Caco-2 (cell line): Measurements from ENCODE around the gene MDN1. TPM values are rescaled to one million over a fixed set of nuclear protein-coding genes. Genes with fewer than 3 reads are reported as not detected.

Experiments used
- BruUV-seq: library from RNA; stranded (reverse); fragments of 400-500 nt; replicated peaks from 2 replicates; lab custom pipeline; 2021; lab: Mats Ljungman, UMichigan
- CTCF ChIA-PET: fragments of 300-600 bp; sonication (Branson Sonifier 250); formaldehyde crosslinking; loops from one replicate; lab custom pipeline; 2022; ENCODE audit warnings: antibody characterized with exemption; lab: Charles Lee
- POLR2A ChIA-PET: fragments of 300-600 bp; sonication (Branson Sonifier 250); formaldehyde crosslinking; loops from one replicate; lab custom pipeline; 2022; ENCODE audit warnings: antibody characterized with exemption; lab: Charles Lee
- DNase-seq, 2 experiments: peaks; one replicate each; pipeline versions ENCODE4 v3.0.0 to v3.0.0-alpha.2; 2020 to 2022
- H3K27me3 ChIP-seq: replicated peaks from 2 replicates; pipeline ENCODE4 v1.6.0; 2011; ENCODE audit warnings: low read length; ENCODE audit not compliant: control insufficient read depth, insufficient read depth
- H3K36me3 ChIP-seq: 2 replicates; pipeline ENCODE4 v1.5.1; 2011; ENCODE audit warnings: low read length; ENCODE audit not compliant: control insufficient read depth, insufficient read depth
- H3K4me1 ChIP-seq: fragments of 250-450 bp; sonication (Bioruptor Pico); 2 replicates; pipeline ENCODE4 v1.5.1; 2020; ENCODE audit warnings: mild to moderate bottlenecking
- H3K4me3 ChIP-seq: 2 replicates; pipeline ENCODE4 v1.5.1; 2011; ENCODE audit warnings: low read depth, mild to moderate bottlenecking, control low read depth, low read length
- H3K9me3 ChIP-seq: fragments of 250-450 bp; sonication (Bioruptor Pico); 2 replicates; pipeline ENCODE4 v1.5.1; 2020; ENCODE audit warnings: mild to moderate bottlenecking, moderate library complexity
- H3K27ac Mint-ChIP-seq: one replicate; pipeline ENCODE4 v1.8.0; 2022; ENCODE audit warnings: mixed read lengths; ENCODE audit not compliant: unreplicated experiment
- H3K27me3 Mint-ChIP-seq: one replicate; pipeline ENCODE4 v1.8.0; 2022; ENCODE audit warnings: mixed read lengths; ENCODE audit not compliant: insufficient read depth, unreplicated experiment
- H3K36me3 Mint-ChIP-seq: one replicate; pipeline ENCODE4 v1.8.0; 2022; ENCODE audit warnings: mild to moderate bottlenecking, mixed read lengths; ENCODE audit not compliant: insufficient read depth, unreplicated experiment
- H3K4me1 Mint-ChIP-seq: one replicate; pipeline ENCODE4 v1.8.0; 2022; ENCODE audit warnings: low read depth, mixed read lengths; ENCODE audit not compliant: unreplicated experiment
- H3K4me3 Mint-ChIP-seq: one replicate; pipeline ENCODE4 v1.8.0; 2022; ENCODE audit warnings: mild to moderate bottlenecking, moderate library complexity, mixed read lengths; ENCODE audit not compliant: unreplicated experiment
- H3K9me3 Mint-ChIP-seq: one replicate; pipeline ENCODE4 v1.8.0; 2022; ENCODE audit warnings: mixed read lengths; ENCODE audit not compliant: unreplicated experiment
- intact Hi-C: fragments of 100-400 bp; cut with micrococcal nuclease; formaldehyde crosslinking; loops from one replicate; pipeline ENCODE4 v1.10.0; 2022; ENCODE audit not compliant: unreplicated experiment
- total RNA-seq: library from RNA; stranded (reverse); gene quantifications from 2 replicates; pipeline ENCODE4 v1.2.3, GENCODE V29; 2022
- TF ChIP-seq, protein P1 (sequence below), 2 experiments: fragments of 200-600 bp in 1 of 2; IDR thresholded peaks; 1 replicate in 1 of 2; 2 replicates in 1 of 2; pipeline versions ENCODE4 v1.5.1 to v1.8.0; 2011 to 2022; ENCODE audit warnings: antibody characterized with exemption in 1 of 2, control low read depth in 1 of 2, inconsistent platforms in 1 of 2, low read depth in 1 of 2, low read length in 1 of 2, mild to moderate bottlenecking in 1 of 2, moderate library complexity in 1 of 2; ENCODE audit not compliant: insufficient read depth in 1 of 2, severe bottlenecking in 1 of 2, unreplicated experiment in 1 of 2

Gene MDN1
- total RNA-seq, 1 experiment from 2014 or later: 49.0 TPM

DNA sequence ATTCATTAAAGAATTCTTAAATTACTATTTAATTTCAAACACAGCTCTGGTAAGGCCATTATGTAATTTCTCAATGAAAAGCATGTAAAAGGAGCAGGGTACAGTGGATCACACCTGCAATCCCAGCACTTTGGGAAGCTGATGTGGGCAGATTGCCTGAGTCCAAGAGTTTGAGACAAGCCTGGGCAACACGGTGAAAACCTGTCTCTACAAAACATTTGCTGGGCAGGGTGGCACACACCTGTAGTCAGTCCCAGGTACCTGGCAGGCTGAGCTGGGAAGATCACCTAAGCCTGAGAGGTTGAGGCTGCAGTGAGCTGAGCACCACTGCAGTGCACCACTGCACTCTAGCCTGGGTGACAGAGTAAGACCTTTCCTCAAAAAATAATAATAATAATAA lies 37.4 kb downstream of the MDN1 start:
- POLR2A ChIA-PET: no interaction called here
- peaks cover 5% of the 10 kb centered on the region for H3K36me3 ChIP-seq

DNA sequence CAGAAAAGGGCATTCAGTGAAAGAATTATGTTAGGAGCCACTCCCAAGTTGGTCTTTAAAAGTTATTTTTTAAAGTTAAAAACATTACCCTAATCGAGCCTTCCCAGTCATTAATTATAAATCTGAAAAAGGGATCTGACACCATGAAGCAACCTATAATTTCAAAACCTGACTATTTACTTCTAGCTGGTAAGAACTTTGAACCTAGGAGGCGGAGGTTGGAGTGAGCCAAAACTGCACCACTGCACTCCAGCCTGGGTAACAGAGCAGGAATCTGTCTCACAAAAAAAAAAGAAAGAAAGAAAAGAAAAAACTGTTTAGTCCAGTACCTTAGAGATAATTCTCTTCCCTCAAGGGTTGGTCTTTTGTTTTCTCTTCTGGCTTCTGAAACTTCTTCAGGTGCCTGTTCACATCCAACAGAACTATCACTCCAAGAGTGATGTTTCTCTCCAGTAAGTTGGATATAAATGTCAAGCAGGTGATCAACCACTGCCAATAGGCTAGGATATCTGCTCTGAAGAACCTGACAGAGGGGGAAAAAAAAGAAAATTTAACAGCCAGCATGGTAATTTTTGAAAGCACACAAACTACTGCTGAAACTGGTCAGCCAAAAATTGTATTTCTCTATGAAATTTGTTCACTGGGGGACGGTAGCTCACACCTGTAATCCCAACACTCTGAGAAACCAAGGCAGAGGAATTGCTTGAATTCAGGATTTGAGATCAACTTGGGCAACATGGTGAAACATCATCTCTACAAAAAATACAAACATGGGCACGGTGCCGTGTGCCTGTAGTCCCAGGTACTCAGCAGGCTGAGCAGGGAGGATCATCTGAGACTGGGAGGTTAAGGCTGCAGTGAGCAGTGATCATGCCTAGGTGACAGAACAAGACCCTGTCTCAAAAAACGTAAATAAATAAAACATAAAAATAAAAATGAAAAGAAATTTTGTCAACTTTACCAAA lies 38.2 kb downstream of the MDN1 start:
- H3K27me3 ChIP-seq: no peaks in the 10 kb centered on the region
- no peak overlapping the region for H3K4me3 Mint-ChIP-seq
- peaks cover 85% of the 10 kb centered on the region for H3K36me3 Mint-ChIP-seq
- no peak for DNase-seq
- peaks cover 5% of the 10 kb centered on the region for H3K36me3 ChIP-seq
- ChIA-PET POLR2A (no interaction called here), CTCF (no interaction called here)
- BruUV-seq: no TSS peak
- H3K27me3 Mint-ChIP-seq: no peaks in the 10 kb centered on the region
- peaks cover 33% of the 10 kb centered on the region for H3K9me3 ChIP-seq
- intact Hi-C loops: no loop called here
- no peak overlapping the region for H3K4me3 ChIP-seq
- H3K27ac Mint-ChIP-seq: no peak overlapping the region
- TF ChIP-seq, protein P1, sequence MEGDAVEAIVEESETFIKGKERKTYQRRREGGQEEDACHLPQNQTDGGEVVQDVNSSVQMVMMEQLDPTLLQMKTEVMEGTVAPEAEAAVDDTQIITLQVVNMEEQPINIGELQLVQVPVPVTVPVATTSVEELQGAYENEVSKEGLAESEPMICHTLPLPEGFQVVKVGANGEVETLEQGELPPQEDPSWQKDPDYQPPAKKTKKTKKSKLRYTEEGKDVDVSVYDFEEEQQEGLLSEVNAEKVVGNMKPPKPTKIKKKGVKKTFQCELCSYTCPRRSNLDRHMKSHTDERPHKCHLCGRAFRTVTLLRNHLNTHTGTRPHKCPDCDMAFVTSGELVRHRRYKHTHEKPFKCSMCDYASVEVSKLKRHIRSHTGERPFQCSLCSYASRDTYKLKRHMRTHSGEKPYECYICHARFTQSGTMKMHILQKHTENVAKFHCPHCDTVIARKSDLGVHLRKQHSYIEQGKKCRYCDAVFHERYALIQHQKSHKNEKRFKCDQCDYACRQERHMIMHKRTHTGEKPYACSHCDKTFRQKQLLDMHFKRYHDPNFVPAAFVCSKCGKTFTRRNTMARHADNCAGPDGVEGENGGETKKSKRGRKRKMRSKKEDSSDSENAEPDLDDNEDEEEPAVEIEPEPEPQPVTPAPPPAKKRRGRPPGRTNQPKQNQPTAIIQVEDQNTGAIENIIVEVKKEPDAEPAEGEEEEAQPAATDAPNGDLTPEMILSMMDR (IDR thresholded peaks at IDR 0.05; ENCODE audit: insufficient read depth in 1 of 2, low read depth in 1 of 2, low read length in 1 of 2, severe bottlenecking in 1 of 2, unreplicated experiment in 1 of 2): no peak
- H3K4me1 Mint-ChIP-seq: peaks cover 6% of the 10 kb centered on the region
- H3K9me3 Mint-ChIP-seq: peaks cover 15% of the 10 kb centered on the region
- peaks cover 18% of the 10 kb centered on the region for H3K4me1 ChIP-seq

More for the DNA sequence above, 37.4 kb downstream of the MDN1 start:
- no peaks in the 10 kb centered on the region for H3K27me3 Mint-ChIP-seq
- Histone ChIP-seq H3K4me3 (no peak overlapping the region), H3K4me1 (peaks cover 21% of the 10 kb centered on the region), H3K27me3 (no peaks in the 10 kb centered on the region), H3K9me3 (peaks cover 33% of the 10 kb centered on the region)
- TF ChIP-seq, protein P1 (IDR thresholded peaks at IDR 0.05; ENCODE audit: insufficient read depth in 1 of 2, low read depth in 1 of 2, low read length in 1 of 2, severe bottlenecking in 1 of 2, unreplicated experiment in 1 of 2): no peak
- H3K27ac Mint-ChIP-seq: no peak overlapping the region
- no TSS peak for BruUV-seq
- H3K9me3 Mint-ChIP-seq: peaks cover 15% of the 10 kb centered on the region
- no peak for DNase-seq
- CTCF ChIA-PET: no interaction called here
- H3K4me1 Mint-ChIP-seq: peaks cover 6% of the 10 kb centered on the region
- intact Hi-C loops: no loop called here
- H3K4me3 Mint-ChIP-seq: no peak overlapping the region
- H3K36me3 Mint-ChIP-seq: peaks cover 91% of the 10 kb centered on the region

DNA sequence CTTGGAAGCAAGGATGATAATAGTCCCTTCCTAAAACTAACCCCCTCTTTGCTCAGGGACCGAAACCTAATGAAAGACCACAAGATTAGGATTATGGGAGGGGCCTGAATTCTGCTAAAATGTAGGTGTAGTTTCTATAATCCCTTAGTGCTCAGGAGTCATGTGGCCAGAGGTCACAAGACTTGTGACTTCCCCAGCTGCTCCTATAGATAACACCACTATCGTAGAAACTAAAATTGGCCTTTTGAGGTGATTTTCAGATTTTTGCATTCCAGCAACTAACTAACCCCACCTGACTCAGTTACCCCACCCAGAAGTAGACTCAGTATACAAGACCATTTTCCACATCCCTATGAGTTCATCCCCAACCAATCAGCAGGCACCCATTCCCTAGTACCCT lies 42.1 kb downstream of the MDN1 start:
- POLR2A ChIA-PET: no interaction called here

More for the DNA sequence above, 42.1 kb downstream of the MDN1 start:
- Histone ChIP-seq H3K36me3 (peaks cover 4% of the 10 kb centered on the region; the same call in 1 of the 2 replicates), H3K4me1 (0 out of 2 replicates have a peak, but pooled peaks cover 4% of the 10 kb centered on the region), H3K9me3 (peaks cover 15% of the 10 kb centered on the region), H3K4me3 (no peak overlapping the region), H3K27me3 (no peaks in the 10 kb centered on the region)
- BruUV-seq: no TSS peak
- H3K27ac Mint-ChIP-seq: no peak overlapping the region
- peaks cover 77% of the 10 kb centered on the region for H3K36me3 Mint-ChIP-seq
- H3K9me3 Mint-ChIP-seq: no peaks in the 10 kb centered on the region
- TF ChIP-seq, protein P1 (IDR thresholded peaks at IDR 0.05; ENCODE audit: insufficient read depth in 1 of 2, low read depth in 1 of 2, low read length in 1 of 2, severe bottlenecking in 1 of 2, unreplicated experiment in 1 of 2): no peak
- intact Hi-C loops: no loop called here
- no peaks in the 10 kb centered on the region for H3K27me3 Mint-ChIP-seq
- CTCF ChIA-PET: no interaction called here
- H3K4me3 Mint-ChIP-seq: no peak overlapping the region
- H3K4me1 Mint-ChIP-seq: no peaks in the 10 kb centered on the region
- DNase-seq: no peak
